GM19467 (cell line): ENCODE measurements around the gene PDE6C.

ENCODE experiments used
- ATAC-seq: cut with Tn5 transposase; IDR thresholded peaks from one replicate; pipeline ENCODE4 v1.9.1; 2021; ENCODE audit warnings: mild to moderate bottlenecking, moderate library complexity; ENCODE audit not compliant: unreplicated experiment

Gene PDE6C

DNA sequence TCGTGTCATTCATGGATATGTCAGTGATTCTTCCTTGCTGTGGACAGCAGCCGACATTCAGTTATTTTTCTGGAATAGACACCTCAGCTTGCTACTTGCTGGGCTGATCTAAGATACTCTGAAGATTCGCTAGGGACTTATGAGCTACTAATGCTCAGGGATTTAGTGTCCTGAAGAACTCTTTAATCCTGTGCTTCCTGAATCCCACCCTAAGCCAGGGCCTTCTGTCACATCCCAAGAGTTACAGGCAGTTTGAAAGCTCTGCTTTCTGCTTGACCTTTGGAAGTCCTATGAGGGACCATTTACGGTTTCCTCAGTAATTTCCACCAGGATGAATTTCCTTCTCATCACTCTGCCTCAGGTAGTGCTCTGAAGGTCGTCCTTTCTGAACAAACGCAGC lies at the start of gene PDE6C:
TSS of gene PDE6C (plus strand) at position 227 of the 400 bp plus-strand sequence. CDS start 189 bp downstream, outside the sequence.
- no peak for ATAC-seq

- no peak for ATAC-seq
Measured at GRCh38 chr10:93565446-93565845, 46.9 kb upstream of the PDE6C start.

DNA sequence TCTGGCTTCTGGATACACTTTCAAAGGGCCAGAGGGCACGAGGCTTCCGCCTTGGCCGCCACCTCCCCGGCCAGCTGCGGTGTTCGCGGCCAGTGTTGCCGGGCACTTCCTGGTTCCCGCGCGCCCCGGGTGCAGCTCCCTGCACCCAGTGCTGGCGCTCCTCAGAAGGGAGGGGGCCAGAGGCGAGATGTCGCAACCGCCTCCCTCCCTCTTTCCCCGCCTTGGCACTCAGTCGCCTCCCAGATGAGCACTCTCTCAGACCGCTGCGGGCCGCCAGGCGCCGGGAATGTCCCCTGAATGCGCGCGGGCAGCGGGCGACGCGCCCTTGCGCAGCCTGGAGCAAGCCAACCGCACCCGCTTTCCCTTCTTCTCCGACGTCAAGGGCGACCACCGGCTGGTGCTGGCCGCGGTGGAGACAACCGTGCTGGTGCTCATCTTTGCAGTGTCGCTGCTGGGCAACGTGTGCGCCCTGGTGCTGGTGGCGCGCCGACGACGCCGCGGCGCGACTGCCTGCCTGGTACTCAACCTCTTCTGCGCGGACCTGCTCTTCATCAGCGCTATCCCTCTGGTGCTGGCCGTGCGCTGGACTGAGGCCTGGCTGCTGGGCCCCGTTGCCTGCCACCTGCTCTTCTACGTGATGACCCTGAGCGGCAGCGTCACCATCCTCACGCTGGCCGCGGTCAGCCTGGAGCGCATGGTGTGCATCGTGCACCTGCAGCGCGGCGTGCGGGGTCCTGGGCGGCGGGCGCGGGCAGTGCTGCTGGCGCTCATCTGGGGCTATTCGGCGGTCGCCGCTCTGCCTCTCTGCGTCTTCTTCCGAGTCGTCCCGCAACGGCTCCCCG lies 45.7 kb upstream of the PDE6C start, which contains the start of gene FFAR4:
TSS of gene FFAR4 (plus strand) at position 231 of the 842 bp plus-strand sequence. CDS start at position 287, 56 bp downstream.
- no peak for ATAC-seq

GRCh38 chr10:93567277-93568104 lies 44.8 kb upstream of the PDE6C start:
- ATAC-seq: no peak

DNA sequence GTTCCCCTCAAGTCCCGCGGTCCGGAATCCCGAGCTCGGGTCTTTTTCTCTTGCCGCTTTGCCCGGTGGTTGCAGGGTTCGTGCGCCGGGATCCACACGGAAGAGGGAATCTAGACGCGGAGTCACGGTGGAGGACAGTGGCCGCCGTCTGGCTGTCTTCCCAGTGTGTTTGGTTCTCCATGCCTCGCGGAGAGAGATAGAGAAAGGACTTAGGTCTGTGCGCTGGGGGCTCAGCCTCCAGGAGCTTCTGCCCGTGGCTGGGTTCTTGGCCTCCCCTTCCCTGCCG lies 44.3 kb upstream of the PDE6C start:
- ATAC-seq: no peak

- no peak for ATAC-seq
Measured at GRCh38 chr10:93570383-93570782, 42.0 kb upstream of the PDE6C start.

- no peak for ATAC-seq
Measured at GRCh38 chr10:93572606-93573005, 39.7 kb upstream of the PDE6C start.

GRCh38 chr10:93573051-93573909 lies 39.1 kb upstream of the PDE6C start:
- no peak for ATAC-seq

- ATAC-seq: no peak
Measured at GRCh38 chr10:93573924-93574323, 38.4 kb upstream of the PDE6C start.

DNA sequence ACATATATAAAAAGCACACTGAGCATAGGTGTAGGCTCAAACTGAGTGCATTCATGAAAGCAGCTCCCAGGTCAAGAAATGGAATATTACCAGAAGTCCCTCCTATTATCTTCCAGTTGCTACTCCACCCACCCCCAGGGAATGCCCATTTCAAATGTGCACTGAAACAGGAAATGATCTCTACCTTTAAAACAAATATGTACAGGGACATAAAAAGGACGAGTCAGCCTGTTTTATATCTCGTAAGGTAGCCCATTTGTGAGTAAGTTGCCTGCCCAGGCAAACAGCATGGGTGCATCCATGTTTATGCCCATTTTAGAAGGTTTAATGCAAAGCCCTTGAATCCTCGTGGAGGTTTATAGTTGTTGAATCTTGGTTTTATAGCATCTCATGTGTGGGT lies 35.4 kb upstream of the PDE6C start:
- no peak for ATAC-seq

GRCh38 chr10:93577565-93577964 lies 34.8 kb upstream of the PDE6C start:
- ATAC-seq: no peak

- no peak for ATAC-seq
Measured at GRCh38 chr10:93579089-93579488, 33.2 kb upstream of the PDE6C start.

DNA sequence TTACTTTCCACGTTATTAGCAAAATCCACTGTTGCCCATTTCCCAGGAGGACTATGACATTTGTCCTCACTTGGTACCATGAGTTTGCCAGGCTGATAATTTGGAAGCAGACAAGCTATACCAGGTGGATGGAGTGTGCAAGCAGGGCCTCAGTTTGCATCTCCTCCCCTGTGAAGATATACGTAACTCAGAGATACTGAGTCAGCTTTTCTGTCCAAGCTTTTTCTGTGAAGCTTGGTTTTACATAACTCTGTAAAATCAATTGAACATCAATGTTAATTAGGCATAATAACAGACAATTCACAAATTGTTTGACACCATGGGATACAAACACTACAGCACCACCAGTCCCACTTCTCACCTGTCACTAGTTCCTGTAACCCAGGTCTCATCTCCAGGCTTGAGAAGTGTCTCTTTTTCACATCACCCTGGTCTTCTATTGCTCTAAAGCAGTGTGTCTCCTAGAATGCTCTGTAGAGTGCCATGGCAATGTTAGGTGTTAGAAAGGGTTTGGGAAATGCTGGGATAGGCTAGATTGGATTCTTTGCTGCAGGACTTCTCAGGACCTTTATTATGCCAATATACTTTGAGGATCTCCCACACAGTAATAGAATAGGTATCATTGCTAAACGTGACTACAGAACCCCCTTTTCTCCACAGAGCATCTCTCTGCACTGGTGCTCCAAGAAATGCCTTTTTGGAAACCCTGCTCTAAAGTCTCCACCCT lies 32.2 kb upstream of the PDE6C start:
- no peak for ATAC-seq

DNA sequence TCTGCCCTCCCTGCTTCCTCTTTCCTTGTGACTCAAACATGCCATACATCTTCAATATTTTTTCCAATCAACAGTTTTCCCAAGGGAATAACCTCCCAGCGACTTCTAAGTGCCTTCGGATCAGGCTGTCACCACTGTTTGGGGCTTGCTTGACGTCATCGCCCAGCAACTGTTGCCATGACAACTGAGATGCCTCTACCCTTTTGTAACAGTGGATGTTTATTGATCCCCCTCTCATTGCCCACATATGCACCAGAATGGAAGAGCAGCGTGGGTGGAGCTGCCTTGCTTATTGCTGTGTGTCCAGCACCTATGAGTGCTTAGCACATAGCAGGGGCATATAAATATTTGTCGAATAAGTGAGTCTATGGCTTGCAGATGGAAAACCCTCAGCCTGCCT lies 31.5 kb upstream of the PDE6C start:
- ATAC-seq: no peak

- ATAC-seq: no peak
Measured at GRCh38 chr10:93584445-93584844, 27.9 kb upstream of the PDE6C start.

- ATAC-seq: no peak
Measured at GRCh38 chr10:93589648-93590562, 22.4 kb upstream of the PDE6C start.

GRCh38 chr10:93590638-93591037 lies 21.7 kb upstream of the PDE6C start:
- no peak for ATAC-seq

DNA sequence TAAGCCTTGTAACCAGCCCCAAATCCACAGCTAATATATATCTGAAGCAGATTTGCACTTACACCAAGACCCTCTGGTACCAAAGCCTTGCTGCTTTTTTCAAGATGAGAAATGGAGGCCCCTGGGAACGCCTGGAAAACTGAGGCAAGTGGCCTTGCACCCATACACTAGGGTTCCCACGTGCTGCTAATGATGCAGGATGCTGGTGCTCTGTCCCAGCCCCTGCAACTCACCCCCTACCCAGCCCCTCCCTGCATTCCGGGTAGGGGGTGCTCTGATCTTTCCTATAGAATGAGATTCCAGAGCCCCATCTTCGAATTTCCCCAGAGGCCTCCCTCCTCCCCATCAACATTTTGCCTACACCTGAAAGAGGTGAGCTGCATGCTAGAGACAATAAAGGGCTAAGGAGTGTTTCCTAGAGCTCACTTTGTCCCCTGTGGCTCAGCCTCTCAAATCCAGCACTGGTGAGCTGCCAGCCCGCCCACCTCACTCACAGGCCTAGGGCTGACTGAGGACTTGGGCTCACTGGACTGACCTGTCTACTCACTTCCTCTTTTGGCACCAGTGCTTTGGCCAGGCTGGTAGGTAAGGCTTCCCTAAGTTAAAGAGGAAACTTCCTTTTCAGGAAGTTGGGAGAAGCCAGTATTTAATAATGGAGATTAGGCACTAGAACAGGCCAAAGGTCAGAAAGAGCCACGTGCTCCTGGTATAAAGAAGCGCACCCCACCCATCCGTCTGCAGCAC lies 21.1 kb upstream of the PDE6C start:
- no peak for ATAC-seq

- no peak for ATAC-seq
Measured at GRCh38 chr10:93593254-93593653, 19.1 kb upstream of the PDE6C start.
